CD8-positive, alpha-beta memory T cell (primary cell): ENCODE data around the gene MOB3A. TPM values are rescaled to one million over a fixed set of nuclear protein-coding genes. Genes with fewer than 3 reads are reported as not detected.
"Not testable (repeated sequence)": the region's sequence is repeated elsewhere in the genome, so short reads cannot be mapped to it uniquely, and the experiment has no call there.

Experiments
- CTCF ChIA-PET: fragments of 350-600 bp; sonication (Branson Sonifier 250); formaldehyde crosslinking; loops from one replicate; lab custom pipeline; 2021; ENCODE audit warnings: antibody characterized with exemption; lab: Charles Lee
- POLR2A ChIA-PET: fragments of 350-600 bp; sonication (Branson Sonifier 250); formaldehyde crosslinking; loops from one replicate; lab custom pipeline; 2021; ENCODE audit warnings: antibody characterized with exemption; lab: Charles Lee
- DNase-seq, 5 donors: peaks; one replicate each; pipeline versions ENCODE4 v3.0.0 to v3.0.0-alpha.2; 2020 to 2022; ENCODE audit warnings: mixed read lengths in 1 of 5
- H3K27ac ChIP-seq: one replicate; pipeline ENCODE4 v1.7.0; 2013; ENCODE audit warnings: low read depth, mild to moderate bottlenecking, low read length, moderate library complexity
- H3K27me3 ChIP-seq: 2 replicates; pipeline ENCODE4 v1.7.0; 2013; ENCODE audit warnings: low read length, mild to moderate bottlenecking; ENCODE audit not compliant: insufficient read depth, poor library complexity, severe bottlenecking
- H3K36me3 ChIP-seq: 2 replicates; pipeline ENCODE4 v1.7.0; 2013; ENCODE audit warnings: mild to moderate bottlenecking, low read length, moderate library complexity; ENCODE audit not compliant: insufficient read depth
- H3K4me1 ChIP-seq: 2 replicates; pipeline ENCODE4 v1.7.0; 2013; ENCODE audit warnings: mild to moderate bottlenecking, low read length, moderate library complexity; ENCODE audit not compliant: insufficient read depth
- H3K4me3 ChIP-seq: 2 replicates; pipeline ENCODE4 v1.7.0; 2013; ENCODE audit warnings: mild to moderate bottlenecking, low read length
- H3K9me3 ChIP-seq: 2 replicates; pipeline ENCODE4 v1.7.0; 2013; ENCODE audit warnings: mild to moderate bottlenecking, low read length
- H3K27ac Mint-ChIP-seq, 8 donors: one replicate each; pipeline ENCODE4 v1.8.0; 2020 to 2021; ENCODE audit warnings: mixed read lengths in 8 of 8, mild to moderate bottlenecking in 6 of 8, inconsistent platforms in 3 of 8, moderate library complexity in 3 of 8
- H3K27me3 Mint-ChIP-seq, 2 donors: one replicate each; pipeline ENCODE4 v1.8.0; 2020 to 2021; ENCODE audit warnings: mixed read lengths in 2 of 2, mild to moderate bottlenecking in 1 of 2, moderate library complexity in 1 of 2
- H3K36me3 Mint-ChIP-seq, 3 donors: one replicate each; pipeline ENCODE4 v1.8.0; 2020 to 2021; ENCODE audit warnings: mixed read lengths in 3 of 3, inconsistent platforms in 1 of 3, mild to moderate bottlenecking in 1 of 3
- H3K4me1 Mint-ChIP-seq, 3 donors: one replicate each; pipeline ENCODE4 v1.8.0; 2020 to 2021; ENCODE audit warnings: mixed read lengths in 3 of 3, inconsistent platforms in 1 of 3, mild to moderate bottlenecking in 1 of 3
- H3K4me3 Mint-ChIP-seq, 7 donors: one replicate each; pipeline ENCODE4 v1.8.0; 2020 to 2021; ENCODE audit warnings: mixed read lengths in 7 of 7, mild to moderate bottlenecking in 6 of 7, moderate library complexity in 4 of 7, inconsistent platforms in 2 of 7
- H3K9me3 Mint-ChIP-seq, 5 donors: one replicate each; pipeline ENCODE4 v1.8.0; 2020 to 2022; ENCODE audit warnings: mixed read lengths in 5 of 5, mild to moderate bottlenecking in 3 of 5, moderate library complexity in 2 of 5, inconsistent platforms in 1 of 5
- polyA plus RNA-seq: library from polyadenylated mRNA; unstranded; fragments of 300-500 nt; fragmentation: Illumina TruSeq; gene quantifications from one replicate; pipeline ENCODE4 v1.2.3, GENCODE V29; 2021
- total RNA-seq, 2 experiments: library from RNA; stranded (reverse); gene quantifications; one replicate each; pipeline ENCODE4 v1.2.3, GENCODE V29; 2021

The MOB3A gene
- total and polyA plus RNA-seq, 3 experiments from 2014 or later: 106 to 188 (median 171) TPM

DNA sequence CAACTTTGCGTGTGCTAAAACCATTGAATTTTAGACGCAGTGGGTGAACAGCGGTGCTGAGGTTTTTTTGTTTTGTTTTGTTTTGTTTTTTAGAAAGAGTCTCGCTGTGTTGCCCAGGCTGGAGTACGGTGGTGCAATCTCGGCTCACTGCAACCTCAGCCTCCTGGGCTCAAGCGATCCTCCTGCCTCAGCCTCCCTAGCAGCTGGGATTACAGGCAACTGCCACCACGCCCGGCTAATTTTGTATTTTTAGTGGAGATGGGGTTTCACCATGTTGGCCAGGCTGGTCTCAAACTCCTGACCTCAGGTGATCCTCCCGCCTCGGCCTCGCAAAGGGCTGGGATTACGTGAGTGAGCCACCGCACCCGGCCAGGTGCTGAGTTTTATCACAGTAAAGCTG lies 61.9 kb downstream of the MOB3A start:
- peaks cover 28% of the 10 kb centered on the region for H3K4me1 ChIP-seq
- not testable (repeated sequence) for DNase-seq, H3K9me3 Mint-ChIP-seq, H3K9me3 ChIP-seq, H3K4me3 ChIP-seq, H3K27ac Mint-ChIP-seq, H3K36me3 ChIP-seq, H3K27me3 ChIP-seq, H3K27me3 Mint-ChIP-seq, H3K4me3 Mint-ChIP-seq, H3K27ac ChIP-seq
- H3K4me1 Mint-ChIP-seq: peaks cover 18 to 24% (median 22%) of the 10 kb centered on the region in 3 donors
- H3K36me3 Mint-ChIP-seq: peaks cover 0 to 15% (median 0%) of the 10 kb centered on the region in 3 donors
- CTCF ChIA-PET: interaction anchor here (0.7 to 1.1 kb wide), 3 partner anchors 11 to 27 kb away, joined by 3 read pairs; no protein-coding TSS in a partner anchor
- POLR2A ChIA-PET: interaction anchor here (0.6 to 1.2 kb wide), 2 partner anchors 16 to 160 kb away, joined by 6 to 11 read pairs; no protein-coding TSS in a partner anchor

DNA sequence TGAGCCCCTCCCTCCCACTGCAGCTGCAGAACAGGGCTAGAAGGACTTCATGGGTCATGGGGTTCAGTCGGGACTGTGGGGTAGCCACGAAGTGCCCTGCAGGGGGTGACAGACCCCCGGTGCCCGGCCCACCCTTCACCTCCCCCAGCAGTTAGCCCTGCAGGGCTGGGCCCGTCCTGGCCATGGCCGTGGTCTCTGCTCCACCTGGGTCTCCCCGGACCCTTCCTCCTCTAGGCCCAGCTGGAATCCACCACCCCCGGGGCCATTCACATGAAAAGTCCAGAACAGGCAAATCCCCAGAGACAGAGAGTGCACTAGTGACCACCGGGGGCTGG lies 62.3 kb downstream of the MOB3A start:
- Mint-ChIP-seq H3K9me3 (peaks cover 0 to 2% (median 0%) of the 10 kb centered on the region in 5 donors), H3K27me3 (no peaks in the 10 kb centered on the region), H3K36me3 (peaks cover 0 to 10% (median 0%) of the 10 kb centered on the region in 3 donors), H3K4me3 (no peak overlapping the region), H3K27ac (peak overlapping the region in 1 of 8 donors; percentile 43), H3K4me1 (peaks cover 18 to 24% (median 22%) of the 10 kb centered on the region in 3 donors)
- Histone ChIP-seq H3K36me3 (peaks cover 3% of the 10 kb centered on the region), H3K4me1 (peaks cover 28% of the 10 kb centered on the region), H3K4me3 (no peak overlapping the region), H3K9me3 (no peaks in the 10 kb centered on the region), H3K27ac (no peak overlapping the region), H3K27me3 (no peaks in the 10 kb centered on the region)
- no peak for DNase-seq
- POLR2A ChIA-PET: interaction anchor here (0.6 kb wide), 2 partner anchors 12 to 159 kb away, joined by 3 to 11 read pairs; no protein-coding TSS in a partner anchor
- CTCF ChIA-PET: interaction anchor here (0.7 to 1.1 kb wide), 2 partner anchors 14 to 27 kb away, joined by 3 read pairs; no protein-coding TSS in a partner anchor

DNA sequence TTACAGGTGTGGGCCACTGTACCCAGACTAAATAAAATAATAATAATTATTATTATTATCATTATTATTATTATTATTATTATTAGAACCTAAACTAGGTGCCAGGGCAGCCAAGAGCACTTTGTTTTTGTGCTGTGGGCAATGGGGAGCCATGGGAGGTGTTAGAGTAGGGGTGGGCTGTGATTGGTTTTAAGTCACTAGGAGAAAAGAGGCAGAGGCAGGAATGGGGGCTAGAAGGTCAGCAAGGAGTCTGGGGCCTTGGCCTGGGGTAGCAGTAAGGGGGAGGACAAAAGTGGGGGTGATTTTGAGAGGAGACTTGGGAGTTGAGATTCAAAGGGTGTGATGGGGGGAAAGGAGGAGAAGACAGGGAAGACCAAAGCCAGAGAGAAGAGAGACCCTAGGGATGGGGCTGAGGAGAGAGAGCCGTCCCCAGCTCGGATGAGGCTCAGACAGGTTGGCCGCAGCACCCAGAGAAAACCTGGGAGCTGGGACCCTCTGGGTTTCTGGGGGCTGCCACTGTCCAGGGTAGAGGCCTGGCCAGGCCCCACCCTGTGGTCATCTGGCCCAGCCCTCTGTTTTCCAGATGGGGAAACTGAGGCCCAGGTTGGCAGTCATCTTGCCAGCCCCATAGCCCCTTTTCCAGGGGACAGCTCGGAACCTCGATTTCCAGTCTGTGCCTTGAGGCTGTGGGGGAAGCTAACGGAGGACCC lies 62.9 kb downstream of the MOB3A start:
- DNase-seq: no peak
- no peaks in the 10 kb centered on the region for H3K27me3 Mint-ChIP-seq
- Histone ChIP-seq H3K4me1 (peaks cover 28% of the 10 kb centered on the region), H3K27me3 (no peaks in the 10 kb centered on the region), H3K4me3 (no peak overlapping the region), H3K36me3 (peaks cover 3% of the 10 kb centered on the region), H3K27ac (no peak overlapping the region), H3K9me3 (no peaks in the 10 kb centered on the region)
- POLR2A ChIA-PET: interaction anchor here (0.6 to 1.5 kb wide), 2 partner anchors 12 to 19 kb away, joined by 3 to 4 read pairs; no protein-coding TSS in a partner anchor
- H3K36me3 Mint-ChIP-seq: peaks cover 0 to 7% (median 0%) of the 10 kb centered on the region in 3 donors
- H3K9me3 Mint-ChIP-seq: peaks cover 0 to 2% (median 0%) of the 10 kb centered on the region in 5 donors
- H3K27ac Mint-ChIP-seq: peak overlapping the region in 3 of 8 donors; percentile 45 to 97 (median 84)
- CTCF ChIA-PET: interaction anchor here (0.7 to 1.1 kb wide), 3 partner anchors 14 to 26 kb away, joined by 3 read pairs; no protein-coding TSS in a partner anchor
- peak overlapping the region in 3 of 7 donors; percentile 3 to 51 (median 32) for H3K4me3 Mint-ChIP-seq
- peaks cover 18 to 24% (median 22%) of the 10 kb centered on the region in 3 donors for H3K4me1 Mint-ChIP-seq

DNA sequence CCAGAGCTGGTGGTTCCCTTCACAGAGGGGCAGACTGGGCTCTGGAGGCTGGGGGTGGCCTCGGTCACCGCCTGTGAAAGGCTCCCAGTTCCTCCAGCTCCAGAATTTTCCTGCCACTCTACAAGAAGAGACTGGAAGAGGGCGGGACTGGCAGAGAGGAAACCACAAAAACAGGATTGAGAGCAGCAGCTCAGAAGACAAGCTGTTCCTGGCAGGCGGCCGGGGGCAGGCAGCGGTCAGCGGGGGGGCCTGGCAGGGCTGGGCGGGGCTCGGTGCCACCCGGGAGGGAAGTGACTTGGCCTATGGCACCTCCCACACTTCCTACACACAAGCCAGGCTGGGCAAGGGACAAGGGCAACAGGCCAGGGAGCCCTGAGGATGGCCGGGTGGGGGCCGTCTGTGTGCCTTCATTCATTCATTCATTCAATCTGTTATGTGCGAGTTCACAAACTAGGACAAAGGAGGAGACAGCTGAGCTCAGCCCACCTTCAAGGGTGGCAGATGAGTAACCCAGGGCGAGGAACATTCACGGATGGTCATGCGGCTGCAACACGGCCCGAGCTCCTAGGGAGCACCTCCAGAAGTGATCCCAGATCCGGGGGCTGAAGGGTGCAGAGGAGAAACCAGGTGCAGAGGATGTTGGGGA lies 63.7 kb downstream of the MOB3A start:
- DNase-seq: peak in 2 of 5 donors; percentile 38 to 47
- peaks cover 28% of the 10 kb centered on the region for H3K4me1 ChIP-seq
- no peaks in the 10 kb centered on the region for H3K27me3 ChIP-seq
- peak overlapping the region; percentile 30 to 82 (median 61) for H3K4me3 Mint-ChIP-seq
- no peak overlapping the region for H3K27ac ChIP-seq
- no peaks in the 10 kb centered on the region for H3K27me3 Mint-ChIP-seq
- H3K36me3 ChIP-seq: peaks cover under 1% of the 10 kb centered on the region
- no peaks in the 10 kb centered on the region for H3K9me3 ChIP-seq
- ChIA-PET POLR2A (interaction anchor here (0.6 to 1.5 kb wide), 3 partner anchors 10 to 109 kb away, joined by 4 to 6 read pairs (median 4); no protein-coding TSS in a partner anchor), CTCF (interaction anchor here (1.0 to 1.8 kb wide), 3 partner anchors 13 to 61 kb away, joined by 3 to 9 read pairs (median 4); no protein-coding TSS in a partner anchor)
- H3K9me3 Mint-ChIP-seq: peaks cover 0 to 2% (median 0%) of the 10 kb centered on the region in 5 donors
- H3K36me3 Mint-ChIP-seq: peaks cover 0 to 2% (median 0%) of the 10 kb centered on the region in 3 donors
- peaks cover 18 to 24% (median 22%) of the 10 kb centered on the region in 3 donors for H3K4me1 Mint-ChIP-seq
- H3K27ac Mint-ChIP-seq: peak overlapping the region; percentile 61 to 97 (median 78)
- H3K4me3 ChIP-seq: peak overlapping the region; percentile 44

DNA sequence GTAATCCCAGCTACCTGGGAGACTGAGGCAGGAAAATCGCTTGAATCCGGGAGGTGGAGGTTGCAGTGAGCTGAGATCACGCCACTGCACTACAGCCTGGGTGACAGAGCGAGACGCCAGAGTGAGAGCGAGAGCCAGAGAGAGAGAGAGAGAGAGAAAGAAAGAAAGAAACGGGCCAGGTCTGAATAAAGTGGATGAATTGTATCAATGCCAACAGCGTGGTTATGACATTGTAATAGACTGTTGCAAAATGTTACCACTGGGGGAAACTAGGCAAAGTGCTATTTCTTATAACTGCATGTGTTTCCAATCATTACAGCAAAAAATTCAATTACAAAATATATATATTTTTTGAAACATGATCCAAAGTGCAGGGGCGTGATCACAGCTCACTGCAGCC lies 68.8 kb downstream of the MOB3A start:
- no peak for DNase-seq
- peak overlapping the region in 1 of 7 donors; percentile 26 for H3K4me3 Mint-ChIP-seq

DNA sequence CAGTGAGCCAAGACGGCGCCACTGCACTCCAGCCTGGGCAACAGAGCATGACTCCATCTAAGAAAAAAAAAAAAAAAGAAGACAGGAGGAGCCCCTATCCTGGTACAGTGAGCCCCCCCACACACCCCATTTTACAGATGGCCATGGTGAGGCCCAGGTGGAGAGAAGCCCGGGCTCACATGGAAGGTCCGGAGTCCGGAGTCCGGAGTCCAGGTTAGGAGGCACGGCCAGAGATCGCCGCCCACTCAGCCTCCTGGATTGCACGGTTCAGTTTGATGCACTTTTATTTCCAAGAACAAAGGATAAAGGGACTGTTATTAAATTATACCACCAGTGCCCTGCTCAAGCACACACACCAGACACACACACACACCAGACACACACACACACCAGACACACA lies 69.4 kb downstream of the MOB3A start:
- peaks cover under 1% of the 10 kb centered on the region for H3K4me1 ChIP-seq
- no peaks in the 10 kb centered on the region for H3K36me3 ChIP-seq
- CTCF ChIA-PET: no interaction called here
- H3K27ac ChIP-seq: no peak overlapping the region
- H3K4me3 Mint-ChIP-seq: no peak overlapping the region
- peak overlapping the region in 1 of 8 donors; percentile 19 for H3K27ac Mint-ChIP-seq
- no peaks in the 10 kb centered on the region for H3K9me3 ChIP-seq
- peaks cover under 1% of the 10 kb centered on the region in 3 donors for H3K4me1 Mint-ChIP-seq
- H3K9me3 Mint-ChIP-seq: no peaks in the 10 kb centered on the region
- no peaks in the 10 kb centered on the region for H3K27me3 Mint-ChIP-seq
- H3K27me3 ChIP-seq: no peaks in the 10 kb centered on the region
- POLR2A ChIA-PET: no interaction called here
- no peaks in the 10 kb centered on the region for H3K36me3 Mint-ChIP-seq
- H3K4me3 ChIP-seq: no peak overlapping the region
- DNase-seq: no peak

More for the DNA sequence above, 68.8 kb downstream of the MOB3A start:
- Histone ChIP-seq H3K4me3 (no peak overlapping the region), H3K27ac (no peak overlapping the region), H3K9me3 (no peaks in the 10 kb centered on the region), H3K27me3 (no peaks in the 10 kb centered on the region), H3K4me1 (peaks cover 7% of the 10 kb centered on the region), H3K36me3 (no peaks in the 10 kb centered on the region)
- Mint-ChIP-seq H3K36me3 (no peaks in the 10 kb centered on the region), H3K27ac (no peak overlapping the region), H3K4me1 (peaks cover 6 to 7% (median 7%) of the 10 kb centered on the region in 3 donors), H3K27me3 (no peaks in the 10 kb centered on the region), H3K9me3 (no peaks in the 10 kb centered on the region)
- POLR2A ChIA-PET: no interaction called here
- CTCF ChIA-PET: no interaction called here

DNA sequence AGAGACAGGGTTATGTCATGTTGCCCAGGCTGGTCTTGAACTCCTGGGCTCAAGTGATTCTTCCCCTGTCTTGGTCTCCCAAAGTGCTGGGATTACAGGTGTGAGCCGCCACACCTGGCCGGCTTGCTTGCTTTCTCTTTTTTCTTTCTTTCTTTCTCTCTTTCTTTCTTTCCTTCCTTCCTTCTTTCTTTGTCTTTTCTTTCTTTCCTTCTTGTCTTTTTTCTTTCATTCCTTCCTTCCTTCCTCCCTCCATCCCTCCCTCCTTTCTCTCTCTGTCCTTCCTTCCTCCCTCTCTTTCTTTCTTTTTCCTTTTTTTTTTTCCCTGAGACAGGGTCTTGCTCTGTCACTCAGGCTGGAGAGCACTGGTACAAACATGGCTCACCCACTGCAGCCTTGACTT lies 73.8 kb downstream of the MOB3A start:
- peak overlapping the region in 1 of 8 donors; percentile 66 for H3K27ac Mint-ChIP-seq
- CTCF ChIA-PET: no interaction called here

More for the DNA sequence above, 73.8 kb downstream of the MOB3A start:
- no peak overlapping the region for H3K27ac ChIP-seq
- no peaks in the 10 kb centered on the region for H3K27me3 ChIP-seq
- peaks cover 2 to 8% (median 6%) of the 10 kb centered on the region in 3 donors for H3K4me1 Mint-ChIP-seq
- H3K36me3 Mint-ChIP-seq: no peaks in the 10 kb centered on the region
- H3K4me1 ChIP-seq: no peaks in the 10 kb centered on the region
- POLR2A ChIA-PET: no interaction called here
- no peaks in the 10 kb centered on the region for H3K9me3 ChIP-seq
- H3K4me3 Mint-ChIP-seq: no peak overlapping the region
- DNase-seq: no peak
- no peak overlapping the region for H3K4me3 ChIP-seq
- H3K27me3 Mint-ChIP-seq: no peaks in the 10 kb centered on the region
- no peaks in the 10 kb centered on the region for H3K9me3 Mint-ChIP-seq
- no peaks in the 10 kb centered on the region for H3K36me3 ChIP-seq
